AML-193 (cell line): ENCODE measurements around the gene LRWD1.
"Not testable (repeated sequence)": the region's sequence is repeated elsewhere in the genome, so short reads cannot be mapped to it uniquely, and the experiment has no call there.

Source experiments
- DNase-seq, 2 experiments: peaks; one replicate each; lab custom pipeline; 2025; lab: John Stamatoyannopoulos, UW

Gene LRWD1

GRCh38 chr7:102444961-102445673 is 19.7 kb upstream of the LRWD1 start:
- DNase-seq, result no peak

GRCh38 chr7:102445674-102446071 is 19.1 kb upstream of the LRWD1 start:
- no peak for DNase-seq

- no peak for DNase-seq
These were observed 18.2 kb upstream of the LRWD1 start for GRCh38 chr7:102446387-102447156.

- no peak for DNase-seq
These were observed 17.5 kb upstream of the LRWD1 start for GRCh38 chr7:102447311-102447710.

GRCh38 chr7:102449136-102449535 is 15.6 kb upstream of the LRWD1 start:
- no peak for DNase-seq

- DNase-seq, result no peak
These were observed 14.5 kb upstream of the LRWD1 start for GRCh38 chr7:102450242-102450641.

- no peak for DNase-seq
These were observed 13.3 kb upstream of the LRWD1 start for GRCh38 chr7:102451371-102452054.

GRCh38 chr7:102452451-102452850 is 12.3 kb upstream of the LRWD1 start:
- DNase-seq, result no peak

GRCh38 chr7:102453319-102453718 is 11.5 kb upstream of the LRWD1 start:
- no peak for DNase-seq

- DNase-seq, result no peak
These were observed 10.3 kb upstream of the LRWD1 start for GRCh38 chr7:102454468-102454867.

- not testable (repeated sequence) for DNase-seq
These were observed 9.9 kb upstream of the LRWD1 start for GRCh38 chr7:102454932-102455331.

- DNase-seq, result no peak
These were observed 9.2 kb upstream of the LRWD1 start for GRCh38 chr7:102455596-102455995.

- no peak for DNase-seq
These were observed 8.5 kb upstream of the LRWD1 start for GRCh38 chr7:102456327-102456726.

- DNase-seq, result no peak
These were observed 7.3 kb upstream of the LRWD1 start for GRCh38 chr7:102457352-102457924.

GRCh38 chr7:102459221-102459844 is 5.5 kb upstream of the LRWD1 start:
- no peak for DNase-seq

- no peak for DNase-seq
These were observed 4.3 kb upstream of the LRWD1 start for GRCh38 chr7:102460467-102460866.

- no peak for DNase-seq
These were observed 775 bp upstream of the LRWD1 start for GRCh38 chr7:102463841-102464576.

- no peak for DNase-seq
These were observed 1.3 kb downstream of the LRWD1 start for GRCh38 chr7:102466097-102466496.

GRCh38 chr7:102467581-102468477 is 3.0 kb downstream of the LRWD1 start:
- no peak for DNase-seq
